Measurements from ENCODE around the gene SKI. TPM values are rescaled to one million over a fixed set of nuclear protein-coding genes. Genes with fewer than 3 reads are reported as not detected.
A peak's percentile ranks its signal among the peaks of the same experiment; 100 is the strongest.

SKI gene
- total RNA-seq, 6 donors from 2014 or later, result 57.3 to 108 (median 96.9) TPM

DNA sequence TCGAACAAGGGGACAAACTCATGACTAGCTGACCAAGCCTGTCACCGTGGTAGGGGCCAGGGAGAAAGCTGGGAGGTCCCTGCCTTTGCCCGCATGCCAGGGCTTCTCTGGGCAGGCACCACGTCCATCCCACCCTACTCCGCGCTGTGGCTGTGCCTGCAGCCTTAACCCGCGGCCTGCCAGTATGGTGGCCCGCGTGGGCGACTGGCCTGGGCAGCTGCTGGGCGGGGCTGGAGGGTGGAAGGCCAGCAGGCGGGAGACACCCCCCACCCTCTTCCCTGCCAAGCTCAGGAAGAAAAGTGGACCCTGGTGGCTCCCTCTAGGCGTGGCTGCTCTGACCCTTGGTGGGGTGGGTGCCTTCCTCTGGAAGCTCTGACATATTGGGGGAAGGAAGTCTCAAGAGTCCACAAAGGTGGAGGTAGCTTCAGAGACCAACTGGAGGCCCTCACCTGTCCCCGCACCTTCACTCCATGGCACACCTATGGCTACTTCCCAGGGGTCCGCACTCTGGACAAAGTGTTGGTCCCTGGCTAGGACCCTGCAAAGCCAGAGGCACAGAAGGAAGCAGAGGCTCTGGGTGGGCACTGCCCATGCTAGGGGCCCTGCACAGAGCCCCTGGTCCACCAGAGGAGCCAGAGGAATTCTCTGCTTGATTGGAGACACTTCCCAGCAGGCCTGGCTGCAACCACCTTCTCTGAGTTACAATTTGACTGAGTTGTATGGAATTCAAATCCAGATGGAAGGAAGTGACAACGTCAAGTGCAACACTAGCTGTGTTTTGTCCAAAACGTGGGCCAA is 3.3 kb upstream of the SKI start:
- peaks cover 9 to 17% (median 12%) of the 10 kb centered on the region in 4 donors for H3K4me1 ChIP-seq
- ATAC-seq (ENCODE audit: low FRiP score in 2 of 2) (no peak), DNase-seq (peak in 1 of 2 donors; percentile 77)
- no peak overlapping the region for H3K4me3 ChIP-seq
- H3K27ac ChIP-seq, result peak overlapping the region in 1 of 4 donors; percentile 23
- 77 to 82% methylated on average over 9 to 14 of the region's 18 CpGs for WGBS, 2 donors
- no peak for TF ChIP-seq POLR2A (IDR thresholded peaks at IDR 0.05)
- TF ChIP-seq, protein P1, sequence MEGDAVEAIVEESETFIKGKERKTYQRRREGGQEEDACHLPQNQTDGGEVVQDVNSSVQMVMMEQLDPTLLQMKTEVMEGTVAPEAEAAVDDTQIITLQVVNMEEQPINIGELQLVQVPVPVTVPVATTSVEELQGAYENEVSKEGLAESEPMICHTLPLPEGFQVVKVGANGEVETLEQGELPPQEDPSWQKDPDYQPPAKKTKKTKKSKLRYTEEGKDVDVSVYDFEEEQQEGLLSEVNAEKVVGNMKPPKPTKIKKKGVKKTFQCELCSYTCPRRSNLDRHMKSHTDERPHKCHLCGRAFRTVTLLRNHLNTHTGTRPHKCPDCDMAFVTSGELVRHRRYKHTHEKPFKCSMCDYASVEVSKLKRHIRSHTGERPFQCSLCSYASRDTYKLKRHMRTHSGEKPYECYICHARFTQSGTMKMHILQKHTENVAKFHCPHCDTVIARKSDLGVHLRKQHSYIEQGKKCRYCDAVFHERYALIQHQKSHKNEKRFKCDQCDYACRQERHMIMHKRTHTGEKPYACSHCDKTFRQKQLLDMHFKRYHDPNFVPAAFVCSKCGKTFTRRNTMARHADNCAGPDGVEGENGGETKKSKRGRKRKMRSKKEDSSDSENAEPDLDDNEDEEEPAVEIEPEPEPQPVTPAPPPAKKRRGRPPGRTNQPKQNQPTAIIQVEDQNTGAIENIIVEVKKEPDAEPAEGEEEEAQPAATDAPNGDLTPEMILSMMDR (IDR thresholded peaks at IDR 0.05), result no peak
- TF ChIP-seq EP300 (IDR thresholded peaks at IDR 0.05), result no peak
- no peak for TF ChIP-seq POLR2AphosphoS5 (IDR thresholded peaks at IDR 0.05)
- H3K36me3 ChIP-seq, result no peaks in the 10 kb centered on the region
- H3K9me3 ChIP-seq, result no peaks in the 10 kb centered on the region
- no peaks in the 10 kb centered on the region for H3K27me3 ChIP-seq

DNA sequence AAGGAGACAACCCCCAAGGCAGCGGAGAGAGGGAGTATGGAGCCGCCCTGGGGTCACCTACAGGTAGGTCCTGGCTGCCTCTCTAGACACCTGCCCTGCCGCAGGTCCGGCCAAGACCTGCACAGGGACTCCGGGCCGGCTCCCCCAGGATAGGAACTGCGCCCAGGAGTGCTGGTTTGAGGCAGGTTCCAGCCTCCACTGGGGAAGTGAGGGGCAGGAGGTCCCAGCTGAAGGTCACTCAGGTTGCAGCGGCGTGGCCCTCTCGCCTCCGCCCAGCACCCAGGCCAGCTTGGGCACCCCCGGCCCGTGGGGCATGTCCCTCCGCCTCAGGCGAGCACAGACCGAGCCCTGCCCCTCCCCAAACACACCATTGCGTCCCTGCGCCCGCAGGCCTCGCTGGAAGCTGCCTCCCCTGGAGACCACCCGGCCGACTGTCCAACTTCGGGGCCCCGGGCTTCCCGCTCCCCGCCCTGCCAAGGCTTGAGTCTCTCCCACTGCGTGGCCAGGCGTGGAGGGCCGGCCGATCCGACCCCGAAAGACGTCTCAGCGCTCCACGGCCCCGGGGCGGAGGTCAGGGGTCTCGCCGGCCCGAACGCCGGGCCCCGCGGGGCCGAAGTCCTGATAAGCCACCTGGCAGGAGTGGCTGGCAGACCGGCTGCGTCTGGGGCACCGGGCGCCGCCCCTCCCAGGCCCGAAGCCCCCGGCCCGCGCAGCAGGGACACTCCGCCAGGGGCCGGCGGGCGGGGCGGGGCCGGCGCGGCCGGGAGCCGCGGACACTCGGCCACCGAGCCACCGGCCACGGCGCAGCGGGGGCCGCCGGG is 1.4 kb upstream of the SKI start:
- DNase-seq (peak in 1 of 2 donors; percentile 26), ATAC-seq (ENCODE audit: low FRiP score in 2 of 2) (peak in 1 of 2 donors; percentile 3)
- no peaks in the 10 kb centered on the region for H3K27me3 ChIP-seq
- TF ChIP-seq POLR2A (IDR thresholded peaks at IDR 0.05), result no peak
- TF ChIP-seq POLR2AphosphoS5 (IDR thresholded peaks at IDR 0.05), result no peak
- TF ChIP-seq, protein P1 (IDR thresholded peaks at IDR 0.05), result no peak
- TF ChIP-seq EP300 (IDR thresholded peaks at IDR 0.05), result no peak
- 46 to 93% methylated on average over 2 to 11 of the region's 73 CpGs for WGBS, 2 donors
- H3K4me3 ChIP-seq, result peak overlapping the region; percentile 60 to 69 (median 62)
- peak overlapping the region; percentile 99 for H3K27ac ChIP-seq
- H3K9me3 ChIP-seq, result no peaks in the 10 kb centered on the region
- peaks cover 26 to 36% (median 30%) of the 10 kb centered on the region in 4 donors for H3K4me1 ChIP-seq
- no peaks in the 10 kb centered on the region for H3K36me3 ChIP-seq

DNA sequence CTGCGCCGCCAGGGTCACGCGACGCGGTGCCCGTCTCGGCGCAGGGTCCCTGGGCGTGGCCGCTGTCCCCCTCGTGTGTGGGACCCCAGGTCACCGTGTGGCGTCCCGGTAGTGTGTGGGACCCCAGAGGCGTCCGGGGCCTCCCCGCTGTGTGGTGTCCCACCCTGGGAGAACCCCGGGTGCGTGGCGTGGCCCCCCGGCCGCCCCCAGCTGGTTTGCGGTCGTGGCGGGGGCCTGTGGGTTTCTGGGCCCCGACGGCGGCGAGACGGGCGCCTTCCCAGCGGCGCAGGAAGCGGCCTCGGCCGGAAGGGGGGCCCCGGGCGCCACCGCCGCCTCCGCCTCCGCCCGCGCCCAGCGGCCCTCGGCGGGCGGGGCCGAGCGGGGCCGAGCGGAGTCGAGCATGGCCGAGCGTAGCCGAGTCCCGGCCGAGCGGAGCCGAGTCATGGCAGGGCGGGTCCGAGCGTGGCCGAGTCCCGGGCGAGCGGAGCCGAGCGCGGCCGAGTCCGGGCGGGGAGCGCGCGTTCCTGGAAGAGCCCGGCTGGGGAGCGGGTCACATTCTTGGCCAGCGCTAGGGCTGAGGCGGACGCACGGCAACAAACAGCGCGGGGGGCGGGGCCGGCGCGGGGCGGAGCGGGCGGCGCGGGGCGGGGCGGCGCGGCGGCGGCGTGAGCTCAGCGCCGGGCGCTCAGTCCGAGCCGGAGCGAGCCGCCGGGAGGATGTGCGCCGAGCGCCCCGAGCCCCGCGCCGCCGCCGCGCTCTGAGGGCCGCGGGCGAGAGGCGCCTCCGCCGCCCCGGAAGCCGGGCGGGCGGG is 568 bp upstream of the SKI start:
- DNase-seq, result peak; percentile 96 to 99
- TF ChIP-seq, protein P1 (IDR thresholded peaks at IDR 0.05), result peak; percentile 17 to 79 (median 66)
- TF ChIP-seq POLR2A (IDR thresholded peaks at IDR 0.05) (peak in 3 of 4 donors; percentile 87 to 93 (median 88)), POLR2AphosphoS5 (IDR thresholded peaks at IDR 0.05) (peak; percentile 58 to 66), EP300 (IDR thresholded peaks at IDR 0.05) (peak in 1 of 4 donors; percentile 26)
- no peaks in the 10 kb centered on the region for H3K36me3 ChIP-seq
- peak; percentile 94 to 96 for ATAC-seq (ENCODE audit: low FRiP score in 2 of 2)
- peaks cover 32 to 44% (median 38%) of the 10 kb centered on the region in 4 donors for H3K4me1 ChIP-seq
- H3K4me3 ChIP-seq, result peak overlapping the region; percentile 52 to 69 (median 62)
- H3K9me3 ChIP-seq, result no peaks in the 10 kb centered on the region
- WGBS, 2 donors, result 0% methylated on average over 3 to 23 of the region's 129 CpGs
- peak overlapping the region; percentile 99 for H3K27ac ChIP-seq
- H3K27me3 ChIP-seq, result no peaks in the 10 kb centered on the region

DNA sequence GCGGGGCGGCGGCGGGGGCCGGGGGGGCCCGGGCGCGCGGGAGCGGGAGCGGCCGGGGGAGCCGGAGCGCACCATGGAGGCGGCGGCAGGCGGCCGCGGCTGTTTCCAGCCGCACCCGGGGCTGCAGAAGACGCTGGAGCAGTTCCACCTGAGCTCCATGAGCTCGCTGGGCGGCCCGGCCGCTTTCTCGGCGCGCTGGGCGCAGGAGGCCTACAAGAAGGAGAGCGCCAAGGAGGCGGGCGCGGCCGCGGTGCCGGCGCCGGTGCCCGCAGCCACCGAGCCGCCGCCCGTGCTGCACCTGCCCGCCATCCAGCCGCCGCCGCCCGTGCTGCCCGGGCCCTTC is 546 bp downstream of the SKI start:
- peaks cover 43 to 55% (median 49%) of the 10 kb centered on the region in 4 donors for H3K4me1 ChIP-seq
- H3K9me3 ChIP-seq, result no peaks in the 10 kb centered on the region
- peak overlapping the region; percentile 88 to 92 (median 90) for H3K27ac ChIP-seq
- ATAC-seq (ENCODE audit: low FRiP score in 2 of 2) (no peak), DNase-seq (peak; percentile 35 to 91)
- no peaks in the 10 kb centered on the region for H3K27me3 ChIP-seq
- H3K4me3 ChIP-seq, result peak overlapping the region; percentile 73 to 87 (median 76)
- no peaks in the 10 kb centered on the region for H3K36me3 ChIP-seq
- TF ChIP-seq POLR2AphosphoS5 (IDR thresholded peaks at IDR 0.05) (no peak), POLR2A (IDR thresholded peaks at IDR 0.05) (no peak), EP300 (IDR thresholded peaks at IDR 0.05) (no peak)
- TF ChIP-seq, protein P1 (IDR thresholded peaks at IDR 0.05), result no peak
- WGBS, 2 donors, result 0 to 1% methylated on average over 17 to 42 of the region's 50 CpGs

All from upper lobe of left lung (tissue), 6 donors.